Measurements from ENCODE around the gene HNRNPAB. TPM values are rescaled to one million over a fixed set of nuclear protein-coding genes. Genes with fewer than 3 reads are reported as not detected.

Gene HNRNPAB
- total RNA-seq, 2 donors from 2014 or later = 66.3 to 124 TPM

- Histone ChIP-seq H3K4me1 (ENCODE audit: control insufficient read depth in 1 of 2, low read depth in 2 of 2) (no peaks in the 10 kb centered on the region), H3K27ac (no peak overlapping the region), H3K4me3 (no peak overlapping the region), H3K36me3 (peaks cover 54% of the 10 kb centered on the region), H3K27me3 (replicated peaks; ENCODE audit: insufficient read depth) (no peaks in the 10 kb centered on the region), H3K9me3 (no peaks in the 10 kb centered on the region)
- no peak for TF ChIP-seq CTCF (IDR thresholded peaks at IDR 0.05)
- no peak for DNase-seq (ENCODE audit: low spot score)
- no peak for ATAC-seq (ENCODE audit: insufficient number of reproducible peaks, low FRiP score, low read depth)
Observed at GRCh38 chr5:178215280-178216002, 11.1 kb downstream of the HNRNPAB start.

- no peaks in the 10 kb centered on the region for H3K9me3 ChIP-seq
- no peak for TF ChIP-seq CTCF (IDR thresholded peaks at IDR 0.05)
- peaks cover 47% of the 10 kb centered on the region for H3K36me3 ChIP-seq
- no peak overlapping the region for H3K4me3 ChIP-seq
- no peaks in the 10 kb centered on the region for H3K4me1 ChIP-seq (ENCODE audit: control insufficient read depth in 1 of 2, low read depth in 2 of 2)
- DNase-seq (ENCODE audit: low spot score) (no peak), ATAC-seq (ENCODE audit: insufficient number of reproducible peaks, low FRiP score, low read depth) (no peak)
- H3K27me3 ChIP-seq (replicated peaks; ENCODE audit: insufficient read depth) = no peaks in the 10 kb centered on the region
- H3K27ac ChIP-seq = no peak overlapping the region
Observed at GRCh38 chr5:178216088-178216534, 11.8 kb downstream of the HNRNPAB start.

- peaks cover 45% of the 10 kb centered on the region for H3K36me3 ChIP-seq
- H3K9me3 ChIP-seq = no peaks in the 10 kb centered on the region
- ATAC-seq (ENCODE audit: insufficient number of reproducible peaks, low FRiP score, low read depth) (no peak), DNase-seq (ENCODE audit: low spot score) (no peak)
- no peak for TF ChIP-seq CTCF (IDR thresholded peaks at IDR 0.05)
- H3K27ac ChIP-seq = no peak overlapping the region
- H3K4me3 ChIP-seq = no peak overlapping the region
- no peaks in the 10 kb centered on the region for H3K27me3 ChIP-seq (replicated peaks; ENCODE audit: insufficient read depth)
- no peaks in the 10 kb centered on the region for H3K4me1 ChIP-seq (ENCODE audit: control insufficient read depth in 1 of 2, low read depth in 2 of 2)
Observed at GRCh38 chr5:178216779-178217178, 12.4 kb downstream of the HNRNPAB start.

- Histone ChIP-seq H3K36me3 (peaks cover 39% of the 10 kb centered on the region), H3K4me1 (ENCODE audit: control insufficient read depth in 1 of 2, low read depth in 2 of 2) (no peaks in the 10 kb centered on the region), H3K27ac (no peak overlapping the region), H3K27me3 (replicated peaks; ENCODE audit: insufficient read depth) (no peaks in the 10 kb centered on the region), H3K9me3 (no peaks in the 10 kb centered on the region), H3K4me3 (no peak overlapping the region)
- ATAC-seq (ENCODE audit: insufficient number of reproducible peaks, low FRiP score, low read depth) (no peak), DNase-seq (ENCODE audit: low spot score) (no peak)
- no peak for TF ChIP-seq CTCF (IDR thresholded peaks at IDR 0.05)
Observed at GRCh38 chr5:178218237-178218776, 14.0 kb downstream of the HNRNPAB start.

- H3K27me3 ChIP-seq (replicated peaks; ENCODE audit: insufficient read depth) = no peaks in the 10 kb centered on the region
- H3K9me3 ChIP-seq = no peaks in the 10 kb centered on the region
- no peak for TF ChIP-seq CTCF (IDR thresholded peaks at IDR 0.05)
- no peak for ATAC-seq (ENCODE audit: insufficient number of reproducible peaks, low FRiP score, low read depth)
- H3K4me1 ChIP-seq (ENCODE audit: control insufficient read depth in 1 of 2, low read depth in 2 of 2) = no peaks in the 10 kb centered on the region
- no peak for DNase-seq (ENCODE audit: low spot score)
- H3K27ac ChIP-seq = no peak overlapping the region
- peaks cover 34% of the 10 kb centered on the region for H3K36me3 ChIP-seq
- no peak overlapping the region for H3K4me3 ChIP-seq
Observed at GRCh38 chr5:178218827-178219226, 14.5 kb downstream of the HNRNPAB start.
